HepG2 (cell line): ENCODE data around the gene CABLES2. TPM values are rescaled to one million over a fixed set of nuclear protein-coding genes. Genes with fewer than 3 reads are reported as not detected.

Experiments
- AGO1 ChIP-seq: fragments of 200-400 bp; formaldehyde crosslinking; IDR thresholded peaks from 2 replicates; pipeline ENCODE4 v1.6.1; 2017; ENCODE audit warnings: mild to moderate bottlenecking, low read depth, low read length, moderate library complexity; ENCODE audit not compliant: poor library complexity, severe bottlenecking
- CEBPG ChIP-seq: IDR thresholded peaks from 2 replicates; pipeline ENCODE4 v1.6.1; 2016
- NFE2L2 ChIP-seq: fragments of 150-350 bp; IDR thresholded peaks from 2 replicates; pipeline ENCODE4 v1.6.1; 2014; ENCODE audit warnings: low read length
- SMARCE1 ChIP-seq: fragments of 450-650 bp; IDR thresholded peaks from 2 replicates; pipeline ENCODE4 v1.6.1; 2017; ENCODE audit warnings: borderline replicate concordance
- ZBTB37 ChIP-seq: sonication (generic); formaldehyde crosslinking; IDR thresholded peaks from 2 replicates; pipeline ENCODE4 v1.4.0; 2020; ENCODE audit warnings: mild to moderate bottlenecking, missing genetic modification reagents
- ZNF234 ChIP-seq: sonication (generic); formaldehyde crosslinking; conservative IDR thresholded peaks from 2 replicates; pipeline ENCODE4 v1.5.1; 2020; ENCODE audit warnings: mild to moderate bottlenecking, missing genetic modification reagents
- ZNF614 ChIP-seq: IDR thresholded peaks from 2 replicates; pipeline ENCODE4 v1.6.1; 2018; ENCODE audit warnings: missing biosample characterization, missing genetic modification reagents, inconsistent platforms, borderline replicate concordance
- ZNF687 ChIP-seq: sonication (generic); formaldehyde crosslinking; IDR thresholded peaks from 2 replicates; pipeline ENCODE4 v1.5.1; 2020; ENCODE audit warnings: mild to moderate bottlenecking, missing genetic modification reagents, moderate library complexity
- ZNF75D ChIP-seq: sonication (generic); formaldehyde crosslinking; IDR thresholded peaks from 2 replicates; pipeline ENCODE4 v1.8.1; 2023; ENCODE audit warnings: missing genetic modification reagents, mild to moderate bottlenecking, borderline replicate concordance
- polyA plus RNA-seq, 8 experiments: library from polyadenylated mRNA; depleted of rRNA in 3 of 8; stranded (reverse) in 7 of 8; unstranded in 1 of 8; fragments of >200 nt; fragmentation: Illumina TruSeq in 4 of 8; extraction: Trizol in 4 of 8; gene quantifications; 2 replicates each; pipeline versions ENCODE4 v1.2.1 to v1.2.3, GENCODE V29; 2011 to 2016; ENCODE audit warnings: low read depth in 4 of 8, missing spikeins in 1 of 8, mixed read lengths in 1 of 8; ENCODE audit not compliant: insufficient read depth in 1 of 8
- total RNA-seq, 5 experiments: library from RNA; depleted of rRNA; stranded (reverse); fragments of >200 nt; fragmentation: Illumina TruSeq; extraction: Trizol; gene quantifications; 2 replicates each; pipeline ENCODE4 v1.2.3, GENCODE V29; 2016; ENCODE audit warnings: low read depth in 1 of 5
- TF ChIP-seq, protein P1 (sequence below): sonication (generic); formaldehyde crosslinking; IDR thresholded peaks from 2 replicates; pipeline ENCODE4 v1.4.0; 2020; ENCODE audit warnings: mild to moderate bottlenecking, missing genetic modification reagents
- TF ChIP-seq, protein P2 (sequence below): sonication (generic); formaldehyde crosslinking; IDR thresholded peaks from 2 replicates; pipeline ENCODE4 v1.5.1; 2020; ENCODE audit warnings: mild to moderate bottlenecking, missing genetic modification reagents, borderline replicate concordance

The CABLES2 gene
- total and polyA plus RNA-seq, 2 of the 13 experiments (the other 11 are each of a cell fraction or from before 2014, with no cell fraction given), result 5.2 to 9.7 TPM

GRCh38 chr20:62368392-62368975 is 38.6 kb downstream of the CABLES2 start (continued):
- TF ChIP-seq CEBPG (CRISPR knock-in tag) (no peak; the same call in 1 of the 2 replicates), SMARCE1 (no peak), ZBTB37 (CRISPR knock-in tag) (no peak), NFE2L2 (no peak), ZNF234 (CRISPR knock-in tag) (no peak), ZNF614 (CRISPR knock-in tag) (peak; percentile 3; the same call in 1 of the 2 replicates), AGO1 (peak; percentile 67), ZNF687 (no peak), ZNF75D (CRISPR knock-in tag) (no peak)
- TF ChIP-seq, protein P1, sequence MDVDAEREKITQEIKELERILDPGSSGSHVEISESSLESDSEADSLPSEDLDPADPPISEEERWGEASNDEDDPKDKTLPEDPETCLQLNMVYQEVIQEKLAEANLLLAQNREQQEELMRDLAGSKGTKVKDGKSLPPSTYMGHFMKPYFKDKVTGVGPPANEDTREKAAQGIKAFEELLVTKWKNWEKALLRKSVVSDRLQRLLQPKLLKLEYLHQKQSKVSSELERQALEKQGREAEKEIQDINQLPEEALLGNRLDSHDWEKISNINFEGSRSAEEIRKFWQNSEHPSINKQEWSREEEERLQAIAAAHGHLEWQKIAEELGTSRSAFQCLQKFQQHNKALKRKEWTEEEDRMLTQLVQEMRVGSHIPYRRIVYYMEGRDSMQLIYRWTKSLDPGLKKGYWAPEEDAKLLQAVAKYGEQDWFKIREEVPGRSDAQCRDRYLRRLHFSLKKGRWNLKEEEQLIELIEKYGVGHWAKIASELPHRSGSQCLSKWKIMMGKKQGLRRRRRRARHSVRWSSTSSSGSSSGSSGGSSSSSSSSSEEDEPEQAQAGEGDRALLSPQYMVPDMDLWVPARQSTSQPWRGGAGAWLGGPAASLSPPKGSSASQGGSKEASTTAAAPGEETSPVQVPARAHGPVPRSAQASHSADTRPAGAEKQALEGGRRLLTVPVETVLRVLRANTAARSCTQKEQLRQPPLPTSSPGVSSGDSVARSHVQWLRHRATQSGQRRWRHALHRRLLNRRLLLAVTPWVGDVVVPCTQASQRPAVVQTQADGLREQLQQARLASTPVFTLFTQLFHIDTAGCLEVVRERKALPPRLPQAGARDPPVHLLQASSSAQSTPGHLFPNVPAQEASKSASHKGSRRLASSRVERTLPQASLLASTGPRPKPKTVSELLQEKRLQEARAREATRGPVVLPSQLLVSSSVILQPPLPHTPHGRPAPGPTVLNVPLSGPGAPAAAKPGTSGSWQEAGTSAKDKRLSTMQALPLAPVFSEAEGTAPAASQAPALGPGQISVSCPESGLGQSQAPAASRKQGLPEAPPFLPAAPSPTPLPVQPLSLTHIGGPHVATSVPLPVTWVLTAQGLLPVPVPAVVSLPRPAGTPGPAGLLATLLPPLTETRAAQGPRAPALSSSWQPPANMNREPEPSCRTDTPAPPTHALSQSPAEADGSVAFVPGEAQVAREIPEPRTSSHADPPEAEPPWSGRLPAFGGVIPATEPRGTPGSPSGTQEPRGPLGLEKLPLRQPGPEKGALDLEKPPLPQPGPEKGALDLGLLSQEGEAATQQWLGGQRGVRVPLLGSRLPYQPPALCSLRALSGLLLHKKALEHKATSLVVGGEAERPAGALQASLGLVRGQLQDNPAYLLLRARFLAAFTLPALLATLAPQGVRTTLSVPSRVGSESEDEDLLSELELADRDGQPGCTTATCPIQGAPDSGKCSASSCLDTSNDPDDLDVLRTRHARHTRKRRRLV (CRISPR knock-in tag), result no peak; the same call in 1 of the 2 replicates
- TF ChIP-seq, protein P2, sequence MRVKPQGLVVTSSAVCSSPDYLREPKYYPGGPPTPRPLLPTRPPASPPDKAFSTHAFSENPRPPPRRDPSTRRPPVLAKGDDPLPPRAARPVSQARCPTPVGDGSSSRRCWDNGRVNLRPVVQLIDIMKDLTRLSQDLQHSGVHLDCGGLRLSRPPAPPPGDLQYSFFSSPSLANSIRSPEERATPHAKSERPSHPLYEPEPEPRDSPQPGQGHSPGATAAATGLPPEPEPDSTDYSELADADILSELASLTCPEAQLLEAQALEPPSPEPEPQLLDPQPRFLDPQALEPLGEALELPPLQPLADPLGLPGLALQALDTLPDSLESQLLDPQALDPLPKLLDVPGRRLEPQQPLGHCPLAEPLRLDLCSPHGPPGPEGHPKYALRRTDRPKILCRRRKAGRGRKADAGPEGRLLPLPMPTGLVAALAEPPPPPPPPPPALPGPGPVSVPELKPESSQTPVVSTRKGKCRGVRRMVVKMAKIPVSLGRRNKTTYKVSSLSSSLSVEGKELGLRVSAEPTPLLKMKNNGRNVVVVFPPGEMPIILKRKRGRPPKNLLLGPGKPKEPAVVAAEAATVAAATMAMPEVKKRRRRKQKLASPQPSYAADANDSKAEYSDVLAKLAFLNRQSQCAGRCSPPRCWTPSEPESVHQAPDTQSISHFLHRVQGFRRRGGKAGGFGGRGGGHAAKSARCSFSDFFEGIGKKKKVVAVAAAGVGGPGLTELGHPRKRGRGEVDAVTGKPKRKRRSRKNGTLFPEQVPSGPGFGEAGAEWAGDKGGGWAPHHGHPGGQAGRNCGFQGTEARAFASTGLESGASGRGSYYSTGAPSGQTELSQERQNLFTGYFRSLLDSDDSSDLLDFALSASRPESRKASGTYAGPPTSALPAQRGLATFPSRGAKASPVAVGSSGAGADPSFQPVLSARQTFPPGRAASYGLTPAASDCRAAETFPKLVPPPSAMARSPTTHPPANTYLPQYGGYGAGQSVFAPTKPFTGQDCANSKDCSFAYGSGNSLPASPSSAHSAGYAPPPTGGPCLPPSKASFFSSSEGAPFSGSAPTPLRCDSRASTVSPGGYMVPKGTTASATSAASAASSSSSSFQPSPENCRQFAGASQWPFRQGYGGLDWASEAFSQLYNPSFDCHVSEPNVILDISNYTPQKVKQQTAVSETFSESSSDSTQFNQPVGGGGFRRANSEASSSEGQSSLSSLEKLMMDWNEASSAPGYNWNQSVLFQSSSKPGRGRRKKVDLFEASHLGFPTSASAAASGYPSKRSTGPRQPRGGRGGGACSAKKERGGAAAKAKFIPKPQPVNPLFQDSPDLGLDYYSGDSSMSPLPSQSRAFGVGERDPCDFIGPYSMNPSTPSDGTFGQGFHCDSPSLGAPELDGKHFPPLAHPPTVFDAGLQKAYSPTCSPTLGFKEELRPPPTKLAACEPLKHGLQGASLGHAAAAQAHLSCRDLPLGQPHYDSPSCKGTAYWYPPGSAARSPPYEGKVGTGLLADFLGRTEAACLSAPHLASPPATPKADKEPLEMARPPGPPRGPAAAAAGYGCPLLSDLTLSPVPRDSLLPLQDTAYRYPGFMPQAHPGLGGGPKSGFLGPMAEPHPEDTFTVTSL, result no peak
